Hepatocyte (in vitro differentiated cells): ENCODE results near the gene IRF6. TPM values are rescaled to one million over a fixed set of nuclear protein-coding genes. Genes with fewer than 3 reads are reported as not detected.
A peak's percentile ranks its signal among the peaks of the same experiment; 100 is the strongest.

ENCODE experiments used
- DNase-seq: peaks from one replicate; pipeline ENCODE4 v3.0.0-alpha.2; 2016; ENCODE audit warnings: low spot score
- H2AFZ ChIP-seq: fragments of 200-600 bp; sonication (generic); 2 replicates; pipeline ENCODE4 v1.6.0; 2016; ENCODE audit warnings: antibody characterized with exemption, mild to moderate bottlenecking
- H3K27ac ChIP-seq: fragments of 200-600 bp; sonication (generic); 2 replicates; pipeline ENCODE4 v1.5.1; 2016; ENCODE audit warnings: mild to moderate bottlenecking
- H3K27me3 ChIP-seq: fragments of 200-600 bp; sonication (generic); 2 replicates; pipeline ENCODE4 v1.6.1; 2016
- H3K36me3 ChIP-seq: fragments of 200-600 bp; sonication (generic); replicated peaks from 2 replicates; pipeline ENCODE4 v1.5.1; 2016; ENCODE audit warnings: low read depth; ENCODE audit not compliant: insufficient read depth
- H3K4me1 ChIP-seq: fragments of 200-600 bp; sonication (generic); 2 replicates; pipeline ENCODE4 v1.5.1; 2016; ENCODE audit warnings: mild to moderate bottlenecking, moderate library complexity; ENCODE audit not compliant: insufficient read depth
- H3K4me2 ChIP-seq: fragments of 200-600 bp; sonication (generic); 2 replicates; pipeline ENCODE4 v1.6.0; 2016
- H3K4me3 ChIP-seq: fragments of 200-600 bp; sonication (generic); 2 replicates; pipeline ENCODE4 v1.5.1; 2016; ENCODE audit warnings: mild to moderate bottlenecking
- H3K79me2 ChIP-seq: fragments of 200-600 bp; sonication (generic); 2 replicates; pipeline ENCODE4 v1.6.0; 2017; ENCODE audit warnings: mild to moderate bottlenecking
- H3K9me2 ChIP-seq: fragments of 200-600 bp; sonication (generic); replicated peaks from 2 replicates; pipeline ENCODE4 v1.6.0; 2017; ENCODE audit warnings: mild to moderate bottlenecking; ENCODE audit not compliant: insufficient read depth
- H3K9me3 ChIP-seq: fragments of 200-600 bp; sonication (generic); 2 replicates; pipeline ENCODE4 v1.5.1; 2016; ENCODE audit warnings: low read depth, mild to moderate bottlenecking
- H4K20me1 ChIP-seq: fragments of 200-600 bp; sonication (generic); 2 replicates; pipeline ENCODE4 v1.6.0; 2016; ENCODE audit warnings: mild to moderate bottlenecking; ENCODE audit not compliant: insufficient read depth, poor library complexity, severe bottlenecking
- CTCF ChIP-seq: fragments of 200-600 bp; sonication (generic); IDR thresholded peaks from 2 replicates; pipeline ENCODE4 v1.5.1; 2016; ENCODE audit warnings: antibody characterized with exemption, mild to moderate bottlenecking; ENCODE audit not compliant: poor library complexity
- EZH2 ChIP-seq: fragments of 200-600 bp; sonication (generic); IDR thresholded peaks from 2 replicates; pipeline ENCODE4 v1.6.1; 2016; ENCODE audit warnings: antibody characterized with exemption, mild to moderate bottlenecking, borderline replicate concordance
- EZH2phosphoT487 ChIP-seq: fragments of 200-600 bp; sonication (generic); IDR thresholded peaks from one replicate; pipeline ENCODE4 v1.6.1; 2018; ENCODE audit warnings: antibody characterized with exemption, mild to moderate bottlenecking, low read depth, moderate library complexity; ENCODE audit not compliant: unreplicated experiment, severe bottlenecking
- WGBS: methylation state at CpG from one replicate; pipeline ENCODE4 v1.1.6; 2016; ENCODE audit warnings: low lambda C conversion rate; ENCODE audit errors: missing lambda C conversion rate; 5-methylcytosine and 5-hydroxymethylcytosine counted together
- polyA plus RNA-seq: library from polyadenylated mRNA; unstranded; fragments of >200 nt; fragmentation: Nextera tagmentation; extraction: Ambion mirVana; gene quantifications from 2 replicates; pipeline ENCODE4 v1.2.1, GENCODE V29; 2016
- total RNA-seq: library from RNA; depleted of rRNA; stranded (reverse); fragments of >200 nt; gene quantifications from 2 replicates; pipeline ENCODE4 v1.2.3, GENCODE V29; 2014

The IRF6 gene
- total RNA-seq: 34.2 and 35.3 TPM in 2 replicates
- polyA plus RNA-seq: 21.3 and 31.0 TPM in 2 replicates

GRCh38 chr1:209805875-209806760 is at the start of gene IRF6:
IRF6 (minus strand) TSS chr1:209806142; CDS start chr1:209801413, 4,729 bp downstream.
- Histone ChIP-seq H3K4me1 (peaks cover 7% of the 10 kb centered on the region), H3K79me2 (peaks cover 48% of the 10 kb centered on the region), H3K9me2 (no peaks in the 10 kb centered on the region), H3K4me2 (peak within 1 kb of the TSS; percentile 74), H2AFZ (peak within 1 kb of the TSS; percentile 72), H3K4me3 (peak within 1 kb of the TSS; percentile 44), H4K20me1 (peaks cover 7% of the 10 kb centered on the region), H3K36me3 (no peaks in the 10 kb centered on the region), H3K9me3 (no peaks in the 10 kb centered on the region), H3K27me3 (no peaks in the 10 kb centered on the region), H3K27ac (peak within 1 kb of the TSS; percentile 97)
- DNase-seq: peak; percentile 97
- WGBS: 4% methylated on average over 45 of the region's 46 CpGs
- TF ChIP-seq CTCF (no peak), EZH2 (no peak), EZH2phosphoT487 (no peak)

GRCh38 chr1:209855623-209856022 is 49.7 kb upstream of the IRF6 start:
- TF ChIP-seq EZH2 (no peak), CTCF (no peak), EZH2phosphoT487 (no peak)
- Histone ChIP-seq H3K4me1 (no peaks in the 10 kb centered on the region), H3K27me3 (no peaks in the 10 kb centered on the region), H3K9me3 (no peaks in the 10 kb centered on the region), H3K79me2 (no peaks in the 10 kb centered on the region), H2AFZ (no peak overlapping the region), H3K27ac (no peak overlapping the region), H3K4me2 (no peak overlapping the region), H4K20me1 (no peaks in the 10 kb centered on the region), H3K4me3 (no peak overlapping the region), H3K36me3 (peaks cover 3% of the 10 kb centered on the region), H3K9me2 (no peaks in the 10 kb centered on the region)
- no peak for DNase-seq
- WGBS: 93% methylated on average over 5 of the region's 5 CpGs

DNA sequence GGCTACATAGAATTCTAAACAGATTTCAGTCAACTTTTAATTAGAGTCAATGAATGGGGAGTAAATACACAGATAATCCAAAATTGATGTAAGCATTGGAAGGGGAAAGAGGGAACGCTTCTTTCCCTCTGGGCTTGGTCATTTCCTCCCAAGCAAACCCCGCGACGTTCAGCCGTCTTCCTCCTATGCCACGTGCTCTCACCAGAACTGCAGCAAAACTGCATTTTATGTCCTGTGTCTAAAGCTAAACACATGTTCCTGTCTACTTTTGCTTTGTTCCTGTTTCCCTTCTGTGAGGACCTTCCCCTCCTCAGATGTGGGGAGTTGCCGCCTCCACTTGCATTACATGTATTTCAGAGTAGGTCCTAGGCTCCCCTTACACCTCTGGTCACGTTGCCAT is 49.1 kb upstream of the IRF6 start:
- no peak overlapping the region for H3K27ac ChIP-seq
- H3K27me3 ChIP-seq: no peaks in the 10 kb centered on the region
- TF ChIP-seq CTCF (no peak), EZH2phosphoT487 (no peak), EZH2 (no peak)
- no peak overlapping the region for H2AFZ ChIP-seq
- H3K9me2 ChIP-seq: no peaks in the 10 kb centered on the region
- no peaks in the 10 kb centered on the region for H3K79me2 ChIP-seq
- no peak for DNase-seq
- no peaks in the 10 kb centered on the region for H3K9me3 ChIP-seq
- no peaks in the 10 kb centered on the region for H3K4me1 ChIP-seq
- 87% methylated on average over 8 of the region's 8 CpGs for WGBS
- no peaks in the 10 kb centered on the region for H4K20me1 ChIP-seq
- no peak overlapping the region for H3K4me2 ChIP-seq
- no peak overlapping the region for H3K4me3 ChIP-seq
- peaks cover 3% of the 10 kb centered on the region for H3K36me3 ChIP-seq
